HepG2 (cell line): ENCODE measurements around the gene CDH1. TPM values are rescaled to one million over a fixed set of nuclear protein-coding genes. Genes with fewer than 3 reads are reported as not detected.

ENCODE experiments used
- BORCS8-MEF2B ChIP-seq: sonication (generic); formaldehyde crosslinking; IDR thresholded peaks from 2 replicates; pipeline ENCODE4 v1.8.0; 2022; ENCODE audit warnings: mild to moderate bottlenecking, missing genetic modification reagents
- CEBPZ ChIP-seq: IDR thresholded peaks from 2 replicates; pipeline ENCODE4 v1.6.1; 2012; ENCODE audit warnings: low read length, improper control_type of control experiment
- FOXK2 ChIP-seq: fragments of 450-650 bp; IDR thresholded peaks from 2 replicates; pipeline ENCODE4 v1.6.1; 2016
- IRX3 ChIP-seq: sonication (generic); formaldehyde crosslinking; IDR thresholded peaks from 2 replicates; pipeline ENCODE4 v1.8.1; 2023; ENCODE audit warnings: mild to moderate bottlenecking, low read depth, missing genetic modification reagents, borderline replicate concordance
- MEF2D ChIP-seq: sonication (generic); formaldehyde crosslinking; IDR thresholded peaks from 2 replicates; pipeline ENCODE4 v1.5.1; 2020; ENCODE audit warnings: mild to moderate bottlenecking, missing genetic modification reagents
- MIXL1 ChIP-seq: IDR thresholded peaks from 2 replicates; pipeline ENCODE4 v1.6.1; 2016
- NFE2L2 ChIP-seq: fragments of 150-350 bp; IDR thresholded peaks from 2 replicates; pipeline ENCODE4 v1.6.1; 2014; ENCODE audit warnings: low read length
- POLR2A ChIP-seq, 2 experiments: IDR thresholded peaks; 2 replicates each; pipeline ENCODE4 v1.6.1; 2011; ENCODE audit warnings: low read depth in 2 of 2, low read length in 2 of 2, mild to moderate bottlenecking in 1 of 2, moderate library complexity in 1 of 2; ENCODE audit not compliant: insufficient read depth in 1 of 2
- SALL2 ChIP-seq: sonication (generic); formaldehyde crosslinking; IDR thresholded peaks from 2 replicates; pipeline ENCODE4 v1.8.1; 2023; ENCODE audit warnings: mild to moderate bottlenecking, missing genetic modification reagents, inconsistent platforms
- TBL1XR1 ChIP-seq: fragments of 150-350 bp; IDR thresholded peaks from 2 replicates; pipeline ENCODE4 v1.6.1; 2014; ENCODE audit warnings: borderline replicate concordance, low read length; ENCODE audit not compliant: partially characterized antibody
- TBX2 ChIP-seq: sonication (generic); formaldehyde crosslinking; IDR thresholded peaks from 2 replicates; pipeline ENCODE4 v1.5.0; 2020; ENCODE audit warnings: missing genetic modification reagents, mild to moderate bottlenecking, borderline replicate concordance
- U2AF2 ChIP-seq: fragments of 200-400 bp; formaldehyde crosslinking; IDR thresholded peaks from 2 replicates; pipeline ENCODE4 v1.6.1; 2017; ENCODE audit warnings: low read depth, mild to moderate bottlenecking, low read length
- ZNF296 ChIP-seq: sonication (generic); formaldehyde crosslinking; conservative IDR thresholded peaks from 2 replicates; pipeline ENCODE4 v1.5.0; 2020; ENCODE audit warnings: mild to moderate bottlenecking, missing genetic modification reagents
- ZNF569 ChIP-seq: sonication (generic); formaldehyde crosslinking; IDR thresholded peaks from 2 replicates; pipeline ENCODE4 v1.5.0; 2020; ENCODE audit warnings: mild to moderate bottlenecking, missing genetic modification reagents, moderate library complexity, borderline replicate concordance
- ZNF652 ChIP-seq: IDR thresholded peaks from 2 replicates; pipeline ENCODE4 v1.6.1; 2016; ENCODE audit warnings: low read depth, borderline replicate concordance
- ZNF790 ChIP-seq: sonication (generic); formaldehyde crosslinking; IDR thresholded peaks from 2 replicates; pipeline ENCODE4 v1.8.0; 2022; ENCODE audit warnings: missing genetic modification reagents, mild to moderate bottlenecking, borderline replicate concordance
- polyA plus RNA-seq, 8 experiments: library from polyadenylated mRNA; depleted of rRNA in 3 of 8; stranded (reverse) in 7 of 8; unstranded in 1 of 8; fragments of >200 nt; fragmentation: Illumina TruSeq in 4 of 8; extraction: Trizol in 4 of 8; gene quantifications; 2 replicates each; pipeline versions ENCODE4 v1.2.1 to v1.2.3, GENCODE V29; 2011 to 2016; ENCODE audit warnings: low read depth in 4 of 8, missing spikeins in 1 of 8, mixed read lengths in 1 of 8; ENCODE audit not compliant: insufficient read depth in 1 of 8
- total RNA-seq, 5 experiments: library from RNA; depleted of rRNA; stranded (reverse); fragments of >200 nt; fragmentation: Illumina TruSeq; extraction: Trizol; gene quantifications; 2 replicates each; pipeline ENCODE4 v1.2.3, GENCODE V29; 2016; ENCODE audit warnings: low read depth in 1 of 5
- TF ChIP-seq, protein P1 (sequence below): sonication (generic); formaldehyde crosslinking; IDR thresholded peaks from 2 replicates; pipeline ENCODE4 v1.9.0; 2022; ENCODE audit warnings: missing genetic modification reagents, mild to moderate bottlenecking, borderline replicate concordance
- TF ChIP-seq, protein P2 (sequence below): sonication (generic); formaldehyde crosslinking; IDR thresholded peaks from 2 replicates; pipeline ENCODE4 v1.8.1; 2023; ENCODE audit warnings: mild to moderate bottlenecking, inconsistent platforms, moderate library complexity, missing genetic modification reagents, borderline replicate concordance
- TF ChIP-seq, protein P3 (sequence below): sonication (generic); formaldehyde crosslinking; IDR thresholded peaks from 2 replicates; pipeline ENCODE4 v1.8.0; 2022; ENCODE audit warnings: missing genetic modification reagents, mild to moderate bottlenecking, borderline replicate concordance
- TF ChIP-seq, protein P4 (sequence below): sonication (generic); formaldehyde crosslinking; IDR thresholded peaks from 2 replicates; pipeline ENCODE4 v1.5.1; 2020; ENCODE audit warnings: missing genetic modification reagents, mild to moderate bottlenecking, borderline replicate concordance

The CDH1 gene
- total and polyA plus RNA-seq, 2 of the 13 experiments (the other 11 are each of a cell fraction or from before 2014, with no cell fraction given) = 0.95 to 9.8 TPM

DNA sequence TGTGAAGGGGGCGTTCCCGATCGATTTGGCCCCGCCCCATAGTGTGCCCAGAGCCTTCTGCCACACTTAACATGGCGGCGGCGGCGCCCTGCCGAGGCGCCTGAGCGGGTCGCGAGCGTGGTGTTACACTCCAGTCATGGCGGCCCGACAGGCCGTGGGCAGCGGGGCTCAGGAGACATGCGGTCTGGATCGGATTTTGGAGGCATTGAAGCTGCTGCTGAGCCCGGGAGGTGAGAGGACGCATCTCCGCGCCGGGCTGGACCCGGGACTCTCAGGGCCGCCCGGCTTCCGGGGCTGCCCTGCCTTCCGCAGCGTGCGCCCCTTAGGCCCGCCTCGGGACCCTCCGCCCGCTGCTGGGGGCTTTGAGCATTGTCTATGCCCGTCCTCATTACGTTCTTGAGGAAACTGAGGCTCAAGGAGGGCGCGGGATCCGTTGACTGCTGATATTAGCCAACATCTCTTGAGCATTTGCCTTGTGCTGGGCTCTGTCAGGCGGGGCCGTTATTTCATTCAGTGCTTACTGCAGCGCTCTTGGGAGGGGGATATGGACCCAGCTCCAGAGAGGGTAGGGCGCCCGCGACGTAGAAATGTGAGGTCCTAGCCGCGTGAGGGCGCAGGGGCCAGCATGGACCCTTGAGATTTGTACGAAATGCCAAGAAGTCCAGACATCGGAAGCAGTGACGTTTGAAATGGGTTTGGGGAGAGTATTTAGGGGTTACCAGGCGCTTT is 106.6 kb downstream of the CDH1 start, which contains the start of gene TANGO6 (continued):
- TF ChIP-seq ZNF790 (CRISPR knock-in tag) = 0 out of 2 replicates have a peak, but pooled peaks have one; percentile 50
- TF ChIP-seq, protein P1, sequence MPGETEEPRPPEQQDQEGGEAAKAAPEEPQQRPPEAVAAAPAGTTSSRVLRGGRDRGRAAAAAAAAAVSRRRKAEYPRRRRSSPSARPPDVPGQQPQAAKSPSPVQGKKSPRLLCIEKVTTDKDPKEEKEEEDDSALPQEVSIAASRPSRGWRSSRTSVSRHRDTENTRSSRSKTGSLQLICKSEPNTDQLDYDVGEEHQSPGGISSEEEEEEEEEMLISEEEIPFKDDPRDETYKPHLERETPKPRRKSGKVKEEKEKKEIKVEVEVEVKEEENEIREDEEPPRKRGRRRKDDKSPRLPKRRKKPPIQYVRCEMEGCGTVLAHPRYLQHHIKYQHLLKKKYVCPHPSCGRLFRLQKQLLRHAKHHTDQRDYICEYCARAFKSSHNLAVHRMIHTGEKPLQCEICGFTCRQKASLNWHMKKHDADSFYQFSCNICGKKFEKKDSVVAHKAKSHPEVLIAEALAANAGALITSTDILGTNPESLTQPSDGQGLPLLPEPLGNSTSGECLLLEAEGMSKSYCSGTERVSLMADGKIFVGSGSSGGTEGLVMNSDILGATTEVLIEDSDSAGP = peak; percentile 96
- TF ChIP-seq TBX2 = peak; percentile 70; the same call in 1 of the 2 replicates
- TF ChIP-seq, protein P2, sequence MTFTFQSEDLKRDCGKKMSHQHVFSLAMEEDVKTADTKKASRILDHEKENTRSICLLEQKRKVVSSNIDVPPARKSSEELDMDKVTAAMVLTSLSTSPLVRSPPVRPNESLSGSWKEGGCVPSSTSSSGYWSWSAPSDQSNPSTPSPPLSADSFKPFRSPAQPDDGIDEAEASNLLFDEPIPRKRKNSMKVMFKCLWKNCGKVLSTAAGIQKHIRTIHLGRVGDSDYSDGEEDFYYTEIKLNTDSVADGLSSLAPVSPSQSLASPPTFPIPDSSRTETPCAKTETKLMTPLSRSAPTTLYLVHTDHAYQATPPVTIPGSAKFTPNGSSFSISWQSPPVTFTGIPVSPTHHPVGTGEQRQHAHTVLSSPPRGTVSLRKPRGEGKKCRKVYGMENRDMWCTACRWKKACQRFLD (CRISPR knock-in tag) = peak; percentile 76; the same call in 1 of the 2 replicates
- peak; percentile 77 for TF ChIP-seq MEF2D (CRISPR knock-in tag)
- peak; percentile 87 for TF ChIP-seq ZNF296 (CRISPR knock-in tag)
- no peak for TF ChIP-seq MIXL1
- 0 out of 2 replicates have a peak, but pooled peaks have one; percentile 17 for TF ChIP-seq ZNF569 (CRISPR knock-in tag)
- TF ChIP-seq IRX3 (CRISPR knock-in tag) = no peak
- TF ChIP-seq ZNF652 (CRISPR knock-in tag) = no peak
- TF ChIP-seq BORCS8-MEF2B (CRISPR knock-in tag) = no peak; the same call in 1 of the 2 replicates
- no peak for TF ChIP-seq FOXK2
- no peak for TF ChIP-seq TBL1XR1
- no peak for TF ChIP-seq CEBPZ
- peak; percentile 86; the same call in 1 of the 2 replicates for TF ChIP-seq U2AF2
- TF ChIP-seq, protein P3, sequence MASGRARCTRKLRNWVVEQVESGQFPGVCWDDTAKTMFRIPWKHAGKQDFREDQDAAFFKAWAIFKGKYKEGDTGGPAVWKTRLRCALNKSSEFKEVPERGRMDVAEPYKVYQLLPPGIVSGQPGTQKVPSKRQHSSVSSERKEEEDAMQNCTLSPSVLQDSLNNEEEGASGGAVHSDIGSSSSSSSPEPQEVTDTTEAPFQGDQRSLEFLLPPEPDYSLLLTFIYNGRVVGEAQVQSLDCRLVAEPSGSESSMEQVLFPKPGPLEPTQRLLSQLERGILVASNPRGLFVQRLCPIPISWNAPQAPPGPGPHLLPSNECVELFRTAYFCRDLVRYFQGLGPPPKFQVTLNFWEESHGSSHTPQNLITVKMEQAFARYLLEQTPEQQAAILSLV (CRISPR knock-in tag) = peak; percentile 93; the same call in 1 of the 2 replicates
- TF ChIP-seq, protein P4, sequence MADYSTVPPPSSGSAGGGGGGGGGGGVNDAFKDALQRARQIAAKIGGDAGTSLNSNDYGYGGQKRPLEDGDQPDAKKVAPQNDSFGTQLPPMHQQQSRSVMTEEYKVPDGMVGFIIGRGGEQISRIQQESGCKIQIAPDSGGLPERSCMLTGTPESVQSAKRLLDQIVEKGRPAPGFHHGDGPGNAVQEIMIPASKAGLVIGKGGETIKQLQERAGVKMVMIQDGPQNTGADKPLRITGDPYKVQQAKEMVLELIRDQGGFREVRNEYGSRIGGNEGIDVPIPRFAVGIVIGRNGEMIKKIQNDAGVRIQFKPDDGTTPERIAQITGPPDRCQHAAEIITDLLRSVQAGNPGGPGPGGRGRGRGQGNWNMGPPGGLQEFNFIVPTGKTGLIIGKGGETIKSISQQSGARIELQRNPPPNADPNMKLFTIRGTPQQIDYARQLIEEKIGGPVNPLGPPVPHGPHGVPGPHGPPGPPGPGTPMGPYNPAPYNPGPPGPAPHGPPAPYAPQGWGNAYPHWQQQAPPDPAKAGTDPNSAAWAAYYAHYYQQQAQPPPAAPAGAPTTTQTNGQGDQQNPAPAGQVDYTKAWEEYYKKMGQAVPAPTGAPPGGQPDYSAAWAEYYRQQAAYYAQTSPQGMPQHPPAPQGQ = 0 out of 2 replicates have a peak, but pooled peaks have one; percentile 11
- TF ChIP-seq SALL2 (CRISPR knock-in tag) = peak; percentile 53; the same call in 1 of the 2 replicates
- peak; percentile 85 to 94 for TF ChIP-seq POLR2A (IDR thresholded peaks at IDR 0.05; ENCODE audit: insufficient read depth in 1 of 2, low read depth in 2 of 2, low read length in 2 of 2)
- TF ChIP-seq NFE2L2 = no peak
